GM23338 (cell line): ENCODE results near the gene IBA57. TPM values are rescaled to one million over a fixed set of nuclear protein-coding genes. Genes with fewer than 3 reads are reported as not detected.

ENCODE experiments used
- ATAC-seq: fragments of 200-7000 bp; cut with Tn5 transposase; 3 replicates; pipeline ENCODE4 v1.9.1; 2020
- DNase-seq: peaks from one replicate; pipeline ENCODE4 v3.0.0-alpha.2; 2015; ENCODE audit warnings: low spot score
- H2AFZ ChIP-seq: fragments of 200-600 bp; sonication (generic); 2 replicates; pipeline ENCODE4 v1.8.0; 2016; ENCODE audit warnings: antibody characterized with exemption, mild to moderate bottlenecking, moderate library complexity
- H3F3A ChIP-seq: fragments of 200-600 bp; sonication (generic); replicated peaks from 2 replicates; pipeline ENCODE4 v1.8.0; 2017; ENCODE audit warnings: antibody characterized with exemption, mixed run types, low read depth
- H3K27ac ChIP-seq: fragments of 200-600 bp; sonication (generic); 2 replicates; pipeline ENCODE4 v1.6.1; 2016; ENCODE audit warnings: low read depth
- H3K27me3 ChIP-seq: fragments of 200-600 bp; sonication (generic); 2 replicates; pipeline ENCODE4 v1.8.0; 2016; ENCODE audit warnings: mild to moderate bottlenecking, mixed run types, moderate library complexity; ENCODE audit not compliant: insufficient read depth
- H3K36me3 ChIP-seq: fragments of 200-600 bp; sonication (generic); 2 replicates; pipeline ENCODE4 v1.8.0; 2016; ENCODE audit warnings: mild to moderate bottlenecking; ENCODE audit not compliant: insufficient read depth
- H3K4me1 ChIP-seq: fragments of 200-600 bp; sonication (generic); 2 replicates; pipeline ENCODE4 v1.8.0; 2016; ENCODE audit warnings: mild to moderate bottlenecking, moderate library complexity; ENCODE audit not compliant: insufficient read depth
- H3K4me2 ChIP-seq: fragments of 200-600 bp; sonication (generic); 2 replicates; pipeline ENCODE4 v1.7.1; 2017; ENCODE audit warnings: mixed run types
- H3K4me3 ChIP-seq: fragments of 200-600 bp; sonication (generic); 2 replicates; pipeline ENCODE4 v1.6.1; 2016; ENCODE audit warnings: mixed run types
- H3K79me2 ChIP-seq: fragments of 200-600 bp; sonication (generic); replicated peaks from 2 replicates; pipeline ENCODE4 v1.8.0; 2017; ENCODE audit warnings: mild to moderate bottlenecking; ENCODE audit not compliant: insufficient read depth
- H3K9me2 ChIP-seq: fragments of 200-600 bp; sonication (generic); 2 replicates; pipeline ENCODE4 v1.8.0; 2017; ENCODE audit not compliant: insufficient read depth
- H4K20me1 ChIP-seq: fragments of 200-600 bp; sonication (generic); replicated peaks from 2 replicates; pipeline ENCODE4 v1.8.0; 2017; ENCODE audit warnings: mild to moderate bottlenecking; ENCODE audit not compliant: insufficient read depth
- H3K27ac Mint-ChIP-seq: 2 replicates; pipeline ENCODE4 v1.8.0; 2020; ENCODE audit warnings: inconsistent platforms, mild to moderate bottlenecking, moderate library complexity, mixed read lengths
- H3K27me3 Mint-ChIP-seq: 3 replicates; pipeline ENCODE4 v1.8.0; 2022; ENCODE audit warnings: low read depth, mild to moderate bottlenecking, moderate library complexity, mixed read lengths, inconsistent platforms; ENCODE audit not compliant: insufficient read depth, poor library complexity
- H3K36me3 Mint-ChIP-seq: 3 replicates; pipeline ENCODE4 v1.8.0; 2021; ENCODE audit warnings: low read depth, mild to moderate bottlenecking, inconsistent platforms, moderate library complexity, mixed read lengths
- H3K4me1 Mint-ChIP-seq: 3 replicates; pipeline ENCODE4 v1.8.0; 2020; ENCODE audit warnings: mild to moderate bottlenecking, inconsistent platforms, mixed read lengths
- H3K4me3 Mint-ChIP-seq: 3 replicates; pipeline ENCODE4 v1.8.0; 2021; ENCODE audit warnings: moderate library complexity, mild to moderate bottlenecking, inconsistent platforms, mixed read lengths
- H3K9me3 Mint-ChIP-seq: 3 replicates; pipeline ENCODE4 v1.8.0; 2020; ENCODE audit warnings: moderate library complexity, mild to moderate bottlenecking, inconsistent platforms, mixed read lengths
- CREB1 ChIP-seq: fragments of 250-450 bp; sonication (Bioruptor Pico); IDR thresholded peaks from 2 replicates; pipeline ENCODE4 v1.5.0; 2020; ENCODE audit warnings: low read depth, mild to moderate bottlenecking, moderate library complexity
- EZH2 ChIP-seq: fragments of 200-600 bp; sonication (generic); IDR thresholded peaks from one replicate; pipeline ENCODE4 v1.8.0; 2017; ENCODE audit warnings: antibody characterized with exemption, mild to moderate bottlenecking, low read depth; ENCODE audit not compliant: unreplicated experiment
- EZH2phosphoT487 ChIP-seq: fragments of 200-600 bp; sonication (generic); IDR thresholded peaks from one replicate; pipeline ENCODE4 v1.8.1; 2018; ENCODE audit warnings: antibody characterized with exemption; ENCODE audit not compliant: unreplicated experiment
- JUNB ChIP-seq: IDR thresholded peaks from one replicate; pipeline ENCODE4 v1.6.1; 2016; ENCODE audit warnings: antibody characterized with exemption; ENCODE audit not compliant: unreplicated experiment
- NANOG ChIP-seq: IDR thresholded peaks from 2 replicates; pipeline ENCODE4 v1.6.1; 2016; ENCODE audit warnings: antibody characterized with exemption, borderline replicate concordance
- POLR2AphosphoS5 ChIP-seq: IDR thresholded peaks from 2 replicates; pipeline ENCODE4 v1.6.1; 2016; ENCODE audit warnings: antibody characterized with exemption, low read depth
- REST ChIP-seq: IDR thresholded peaks from one replicate; pipeline ENCODE4 v1.6.1; 2018; ENCODE audit warnings: antibody characterized with exemption; ENCODE audit not compliant: unreplicated experiment
- STAT1 ChIP-seq: IDR thresholded peaks from one replicate; pipeline ENCODE4 v1.6.1; 2016; ENCODE audit warnings: antibody characterized with exemption; ENCODE audit not compliant: unreplicated experiment
- ZNF114 ChIP-seq: fragments of 250-450 bp; sonication (Bioruptor Pico); IDR thresholded peaks from 2 replicates; pipeline ENCODE4 v1.5.0; 2020; ENCODE audit warnings: mild to moderate bottlenecking, moderate library complexity
- ZNF331 ChIP-seq: fragments of 250-450 bp; sonication (Bioruptor Pico); IDR thresholded peaks from 2 replicates; pipeline ENCODE4 v1.5.0; 2020; ENCODE audit warnings: low read depth, mild to moderate bottlenecking, moderate library complexity
- polyA plus RNA-seq: library from polyadenylated mRNA; unstranded; fragments of >200 nt; fragmentation: Nextera tagmentation; extraction: Ambion mirVana; gene quantifications from 2 replicates; pipeline ENCODE4 v1.2.1, GENCODE V29; 2016
- total RNA-seq: library from RNA; depleted of rRNA; stranded (reverse); fragments of >200 nt; shearing (Covaris generic); gene quantifications from 2 replicates; pipeline ENCODE4 v1.2.3, GENCODE V29; 2014
- TF ChIP-seq, protein P1 (sequence below), 2 experiments: fragments of 200-600 bp in 1 of 2; sonication (generic) in 1 of 2; conservative IDR thresholded peaks; 2 replicates each; pipeline versions ENCODE4 v1.5.1 to v1.6.1; 2016 to 2017; ENCODE audit warnings: antibody characterized with exemption in 2 of 2, low read depth in 2 of 2, mild to moderate bottlenecking in 2 of 2, moderate library complexity in 1 of 2
- TF ChIP-seq, protein P2 (sequence below): IDR thresholded peaks from 2 replicates; pipeline ENCODE4 v1.6.1; 2016; ENCODE audit warnings: antibody characterized with exemption

IBA57 gene
- total and polyA plus RNA-seq, 2 experiments from 2014 or later = 1.1 to 10.3 TPM

DNA sequence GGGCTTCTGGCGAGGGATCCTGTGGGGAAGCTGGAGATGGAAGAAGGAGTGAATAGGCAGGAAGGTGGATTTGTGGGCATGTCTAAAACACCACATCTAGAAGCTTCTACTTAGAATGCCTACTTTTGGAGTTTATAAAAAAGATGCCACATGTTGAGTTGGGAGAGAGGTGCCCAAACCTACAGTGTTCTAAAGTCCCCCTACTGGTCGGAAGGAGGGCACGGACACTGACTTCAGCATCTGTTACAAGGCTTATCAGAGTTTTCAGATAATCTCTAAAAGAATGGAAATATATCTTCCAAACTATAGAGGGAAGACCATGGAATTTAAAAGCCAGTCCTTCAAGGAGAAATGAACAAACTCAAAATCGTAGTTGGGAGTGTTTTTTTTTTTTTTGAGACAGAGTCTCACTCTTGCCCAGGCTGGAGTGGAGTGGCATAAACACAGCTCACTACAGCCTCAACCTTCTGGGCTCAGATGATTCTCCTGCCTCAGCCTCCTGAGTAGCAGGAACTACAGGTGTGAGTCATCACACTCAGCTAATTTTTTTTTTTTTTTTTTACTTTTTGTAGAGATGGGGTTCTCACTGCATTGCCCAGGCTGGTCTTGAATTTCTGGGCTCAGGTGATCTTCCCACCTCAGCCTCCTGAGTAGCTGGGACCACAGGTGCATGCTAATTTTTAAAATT lies 14.8 kb downstream of the IBA57 start:
- Histone ChIP-seq H3K79me2 (no peaks in the 10 kb centered on the region), H3K27me3 (no peaks in the 10 kb centered on the region), H3F3A (no peaks in the 10 kb centered on the region), H4K20me1 (no peaks in the 10 kb centered on the region), H3K27ac (no peak overlapping the region), H3K4me3 (no peak overlapping the region), H2AFZ (no peak overlapping the region), H3K4me2 (no peak overlapping the region), H3K36me3 (no peaks in the 10 kb centered on the region), H3K4me1 (no peaks in the 10 kb centered on the region), H3K9me2 (no peaks in the 10 kb centered on the region)
- Mint-ChIP-seq H3K4me3 (no peak overlapping the region), H3K9me3 (no peaks in the 10 kb centered on the region), H3K4me1 (no peaks in the 10 kb centered on the region; the same call in 2 of the 3 replicates), H3K27me3 (peaks cover 9% of the 10 kb centered on the region), H3K27ac (no peak overlapping the region), H3K36me3 (peaks cover 2% of the 10 kb centered on the region; the same call in 1 of the 3 replicates)
- ATAC-seq (peak; percentile 72), DNase-seq (peak; percentile 57)
- TF ChIP-seq CREB1 (CRISPR knock-in tag) = no peak
- TF ChIP-seq NANOG = no peak
- TF ChIP-seq, protein P1, sequence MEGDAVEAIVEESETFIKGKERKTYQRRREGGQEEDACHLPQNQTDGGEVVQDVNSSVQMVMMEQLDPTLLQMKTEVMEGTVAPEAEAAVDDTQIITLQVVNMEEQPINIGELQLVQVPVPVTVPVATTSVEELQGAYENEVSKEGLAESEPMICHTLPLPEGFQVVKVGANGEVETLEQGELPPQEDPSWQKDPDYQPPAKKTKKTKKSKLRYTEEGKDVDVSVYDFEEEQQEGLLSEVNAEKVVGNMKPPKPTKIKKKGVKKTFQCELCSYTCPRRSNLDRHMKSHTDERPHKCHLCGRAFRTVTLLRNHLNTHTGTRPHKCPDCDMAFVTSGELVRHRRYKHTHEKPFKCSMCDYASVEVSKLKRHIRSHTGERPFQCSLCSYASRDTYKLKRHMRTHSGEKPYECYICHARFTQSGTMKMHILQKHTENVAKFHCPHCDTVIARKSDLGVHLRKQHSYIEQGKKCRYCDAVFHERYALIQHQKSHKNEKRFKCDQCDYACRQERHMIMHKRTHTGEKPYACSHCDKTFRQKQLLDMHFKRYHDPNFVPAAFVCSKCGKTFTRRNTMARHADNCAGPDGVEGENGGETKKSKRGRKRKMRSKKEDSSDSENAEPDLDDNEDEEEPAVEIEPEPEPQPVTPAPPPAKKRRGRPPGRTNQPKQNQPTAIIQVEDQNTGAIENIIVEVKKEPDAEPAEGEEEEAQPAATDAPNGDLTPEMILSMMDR (conservative IDR thresholded peaks at IDR 0.05; ENCODE audit: low read depth in 2 of 2) = peak; percentile 51 to 69

DNA sequence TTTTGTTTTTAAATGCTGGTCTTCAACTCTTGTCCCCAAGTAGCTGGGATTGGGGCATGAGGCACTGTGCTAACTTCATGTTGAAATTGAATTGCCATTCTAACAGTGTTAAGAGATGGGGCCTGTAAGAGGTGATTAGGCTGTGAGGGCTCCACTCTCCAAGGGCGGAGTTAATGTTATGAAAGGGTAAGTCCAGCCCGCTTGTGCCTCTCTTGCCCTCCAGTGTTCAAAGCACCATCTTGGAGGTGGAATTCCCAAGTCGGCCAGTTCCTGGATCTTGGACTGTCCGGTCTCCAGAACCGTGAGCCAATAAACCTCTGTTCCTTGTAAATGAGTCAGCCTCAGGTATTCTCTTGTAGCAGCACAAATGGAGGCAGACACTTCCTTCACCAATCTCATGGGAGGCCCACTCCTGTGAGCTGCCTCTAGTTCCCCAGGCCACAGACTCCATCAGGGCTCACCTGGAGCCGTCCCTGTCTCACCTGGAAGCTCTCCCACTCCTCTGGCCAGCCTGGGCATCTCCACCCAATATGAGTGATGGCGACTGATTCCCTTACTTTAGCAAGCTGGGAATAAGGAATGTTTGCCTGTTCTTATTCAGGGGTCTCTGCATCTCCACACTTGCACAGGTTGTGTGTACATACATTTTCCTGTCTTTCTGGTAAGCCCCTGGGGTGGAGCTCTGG lies 15.5 kb downstream of the IBA57 start:
- Histone ChIP-seq H4K20me1 (no peaks in the 10 kb centered on the region), H3K27ac (no peak overlapping the region), H3K4me1 (no peaks in the 10 kb centered on the region), H3K27me3 (no peaks in the 10 kb centered on the region), H3K9me2 (no peaks in the 10 kb centered on the region), H3K4me3 (no peak overlapping the region), H3K4me2 (no peak overlapping the region), H3K79me2 (no peaks in the 10 kb centered on the region), H3K36me3 (no peaks in the 10 kb centered on the region), H2AFZ (no peak overlapping the region), H3F3A (no peaks in the 10 kb centered on the region)
- no peaks in the 10 kb centered on the region; the same call in 2 of the 3 replicates for H3K4me1 Mint-ChIP-seq
- no peak overlapping the region for H3K4me3 Mint-ChIP-seq
- H3K9me3 Mint-ChIP-seq = no peaks in the 10 kb centered on the region
- peaks cover 2% of the 10 kb centered on the region; the same call in 1 of the 3 replicates for H3K36me3 Mint-ChIP-seq
- H3K27ac Mint-ChIP-seq = no peak overlapping the region
- no peak for DNase-seq
- ATAC-seq = no peak
- peaks cover 9% of the 10 kb centered on the region for H3K27me3 Mint-ChIP-seq
- TF ChIP-seq ZNF331 (CRISPR knock-in tag) (no peak), EZH2 (no peak), NANOG (no peak), REST (no peak), STAT1 (no peak), ZNF114 (CRISPR knock-in tag) (no peak), EZH2phosphoT487 (no peak), JUNB (no peak), CREB1 (CRISPR knock-in tag) (no peak), POLR2AphosphoS5 (no peak)
- TF ChIP-seq, protein P1 (conservative IDR thresholded peaks at IDR 0.05; ENCODE audit: low read depth in 2 of 2) = no peak
- TF ChIP-seq, protein P2, sequence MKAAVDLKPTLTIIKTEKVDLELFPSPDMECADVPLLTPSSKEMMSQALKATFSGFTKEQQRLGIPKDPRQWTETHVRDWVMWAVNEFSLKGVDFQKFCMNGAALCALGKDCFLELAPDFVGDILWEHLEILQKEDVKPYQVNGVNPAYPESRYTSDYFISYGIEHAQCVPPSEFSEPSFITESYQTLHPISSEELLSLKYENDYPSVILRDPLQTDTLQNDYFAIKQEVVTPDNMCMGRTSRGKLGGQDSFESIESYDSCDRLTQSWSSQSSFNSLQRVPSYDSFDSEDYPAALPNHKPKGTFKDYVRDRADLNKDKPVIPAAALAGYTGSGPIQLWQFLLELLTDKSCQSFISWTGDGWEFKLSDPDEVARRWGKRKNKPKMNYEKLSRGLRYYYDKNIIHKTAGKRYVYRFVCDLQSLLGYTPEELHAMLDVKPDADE = no peak
